ELF-1 (cell line): ENCODE data around the gene MAP1LC3B2.
"Not testable (repeated sequence)": the region's sequence is repeated elsewhere in the genome, so short reads cannot be mapped to it uniquely, and the experiment has no call there.

Experiments used
- DNase-seq: peaks from one replicate; pipeline ENCODE4 v3.0.0-alpha.2; 2016; ENCODE audit warnings: low read depth, low spot score

Gene MAP1LC3B2

DNA sequence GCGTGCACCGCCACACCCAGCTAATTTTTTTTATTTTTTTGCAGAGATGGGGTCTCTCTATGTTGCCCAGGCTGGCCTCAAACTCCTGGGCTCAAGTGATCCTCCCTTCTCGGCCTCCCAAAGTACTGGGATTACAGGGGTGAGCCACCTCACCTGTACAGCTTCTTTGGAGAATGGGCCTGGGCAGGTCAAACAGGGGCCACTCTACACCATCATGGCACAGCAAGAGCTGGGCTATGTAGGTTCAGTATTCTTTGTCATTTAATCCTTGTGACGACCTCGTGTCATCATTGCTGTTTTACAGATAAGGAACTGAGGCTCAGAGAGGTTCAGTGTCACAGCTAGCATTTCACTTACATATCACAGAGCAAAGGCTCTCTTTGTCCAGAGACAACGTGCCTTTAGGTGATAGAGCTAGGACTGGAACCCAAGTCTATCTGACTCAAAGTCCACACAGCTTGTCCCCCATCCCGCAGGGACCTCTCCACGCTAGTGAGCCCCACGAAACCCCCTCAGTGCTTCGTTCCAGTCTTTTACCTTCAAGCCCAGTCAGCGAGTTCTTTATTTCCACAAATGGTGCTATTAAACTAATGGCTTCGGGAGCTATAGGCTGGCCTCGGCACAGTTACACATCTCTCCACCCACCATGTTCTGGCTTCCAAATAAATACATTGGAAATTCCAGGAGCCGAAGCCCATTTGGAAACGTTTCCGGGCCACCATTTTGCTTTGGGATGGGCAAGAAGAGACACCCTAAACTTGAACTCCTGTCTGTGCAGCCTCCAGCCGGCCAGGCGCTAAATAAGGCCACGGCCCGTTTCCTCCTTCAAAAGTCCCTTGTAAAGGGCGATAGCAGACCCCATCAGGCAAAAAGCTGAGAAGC is 660 bp upstream of the MAP1LC3B2 start:
- DNase-seq: no peak

- DNase-seq: no peak
Measured at GRCh38 chr12:116561181-116561821, 2.1 kb downstream of the MAP1LC3B2 start.

- DNase-seq: no peak
Measured at GRCh38 chr12:116562090-116562489, 2.9 kb downstream of the MAP1LC3B2 start.

GRCh38 chr12:116563262-116563661 is 4.1 kb downstream of the MAP1LC3B2 start:
- DNase-seq: no peak

GRCh38 chr12:116564080-116564479 is 4.9 kb downstream of the MAP1LC3B2 start:
- DNase-seq: no peak

DNA sequence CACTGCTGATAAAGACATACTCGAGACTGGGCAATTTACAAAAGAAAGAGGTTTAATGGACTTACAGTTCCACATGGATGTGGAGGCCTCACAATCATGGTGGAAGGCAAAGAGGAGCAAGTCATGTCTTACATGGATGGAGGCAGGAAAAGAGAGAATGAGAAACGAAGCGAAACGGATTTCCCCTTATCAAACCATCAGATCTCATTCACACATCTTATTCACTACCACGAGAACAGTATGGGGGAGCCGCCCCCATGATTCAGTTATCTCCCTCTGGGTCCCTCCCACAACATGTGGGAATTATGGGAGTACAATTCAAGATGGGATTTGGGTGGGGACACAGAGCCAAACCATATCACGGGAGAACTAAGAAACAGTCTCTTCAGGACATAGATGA is 6.0 kb downstream of the MAP1LC3B2 start:
- DNase-seq: not testable (repeated sequence)

GRCh38 chr12:116565963-116566362 is 6.8 kb downstream of the MAP1LC3B2 start:
- DNase-seq: no peak

GRCh38 chr12:116568203-116568602 is 9.0 kb downstream of the MAP1LC3B2 start:
- DNase-seq: no peak

DNA sequence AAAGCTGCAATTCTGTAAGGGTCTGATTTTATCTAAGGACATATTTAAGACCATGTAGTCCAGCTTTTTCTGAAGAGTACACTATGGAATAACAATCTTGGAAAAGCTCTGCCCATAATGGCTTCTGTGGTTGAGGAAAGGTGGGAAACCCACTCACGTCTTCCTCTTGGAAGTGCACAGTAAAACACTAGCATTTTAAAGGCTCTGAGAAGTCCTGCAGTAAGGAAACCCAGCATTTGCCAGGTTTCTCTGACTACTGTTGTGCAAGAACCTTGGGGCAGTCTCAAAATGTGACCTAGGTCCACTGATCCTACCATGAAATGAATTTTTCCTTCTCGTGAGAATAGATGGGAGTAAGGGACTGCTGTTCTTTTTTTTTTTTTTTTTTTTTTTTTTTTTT is 11.9 kb downstream of the MAP1LC3B2 start:
- DNase-seq: no peak

DNA sequence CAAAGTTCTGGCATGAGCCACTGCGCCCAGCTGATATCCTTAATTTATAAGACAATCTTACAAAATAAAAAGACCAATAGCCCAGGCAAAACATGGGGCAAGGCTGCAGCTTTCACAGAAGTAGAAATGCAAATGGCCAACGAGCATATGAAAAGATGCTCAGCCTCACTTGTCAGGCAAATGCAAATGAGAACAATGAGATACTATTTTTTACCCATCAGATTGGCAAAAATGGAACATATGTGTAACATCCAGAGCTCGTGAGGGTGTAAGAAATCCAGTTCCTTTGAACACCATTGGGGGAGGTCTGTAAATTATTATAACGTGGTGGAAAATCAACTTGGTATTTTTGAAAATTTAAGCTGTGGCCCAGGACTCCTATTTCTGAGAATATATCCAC is 14.6 kb downstream of the MAP1LC3B2 start:
- no peak for DNase-seq

- not testable (repeated sequence) for DNase-seq
Measured at GRCh38 chr12:116575754-116576153, 16.6 kb downstream of the MAP1LC3B2 start.

GRCh38 chr12:116577154-116577561 is 18.0 kb downstream of the MAP1LC3B2 start:
- DNase-seq: no peak

GRCh38 chr12:116578051-116578450 is 18.9 kb downstream of the MAP1LC3B2 start:
- no peak for DNase-seq

GRCh38 chr12:116582610-116583009 is 23.4 kb downstream of the MAP1LC3B2 start:
- no peak for DNase-seq

DNA sequence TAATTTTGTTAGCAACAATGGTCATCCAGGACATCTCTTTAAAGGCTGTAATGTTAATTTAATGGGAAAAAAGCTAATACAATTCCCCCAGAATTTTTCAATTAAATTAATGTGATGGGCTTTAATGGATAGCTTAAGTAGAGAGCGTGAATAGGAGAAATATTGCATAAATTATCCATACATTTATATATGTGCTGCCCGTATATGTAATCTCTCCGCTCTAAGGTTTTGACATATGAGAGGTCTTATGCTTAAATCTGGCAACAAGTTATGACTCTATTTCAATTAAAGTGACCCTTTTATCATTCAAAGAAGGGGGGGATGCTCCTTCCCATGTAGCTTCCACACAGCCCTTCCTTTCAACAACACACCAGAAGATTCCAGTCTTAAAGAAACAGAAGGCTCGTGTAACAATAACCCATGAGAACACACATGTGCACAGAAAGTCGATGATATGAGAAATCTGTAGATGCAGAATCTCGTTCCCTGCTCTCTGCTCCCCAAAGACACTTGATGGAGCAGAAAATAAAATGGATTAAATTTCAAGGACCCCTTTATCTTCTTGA is 24.0 kb downstream of the MAP1LC3B2 start:
- no peak for DNase-seq

DNA sequence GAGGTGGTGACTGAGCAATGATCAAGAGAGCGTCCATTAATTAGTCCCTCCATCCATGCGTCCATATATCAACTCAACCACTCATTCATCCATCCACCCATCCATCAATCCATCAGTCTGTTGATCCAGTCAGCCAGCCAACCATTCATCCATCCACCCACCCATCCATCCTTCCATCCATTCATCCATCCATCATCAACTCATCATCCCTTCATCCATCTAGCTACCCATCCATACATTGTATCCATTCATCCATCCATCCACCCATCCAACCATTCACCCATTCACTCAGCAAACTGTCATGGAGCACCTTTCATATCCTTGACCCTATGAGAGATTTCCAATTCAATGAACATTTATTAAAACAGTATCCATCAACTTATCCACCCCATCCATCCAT is 28.1 kb downstream of the MAP1LC3B2 start:
- DNase-seq: no peak

DNA sequence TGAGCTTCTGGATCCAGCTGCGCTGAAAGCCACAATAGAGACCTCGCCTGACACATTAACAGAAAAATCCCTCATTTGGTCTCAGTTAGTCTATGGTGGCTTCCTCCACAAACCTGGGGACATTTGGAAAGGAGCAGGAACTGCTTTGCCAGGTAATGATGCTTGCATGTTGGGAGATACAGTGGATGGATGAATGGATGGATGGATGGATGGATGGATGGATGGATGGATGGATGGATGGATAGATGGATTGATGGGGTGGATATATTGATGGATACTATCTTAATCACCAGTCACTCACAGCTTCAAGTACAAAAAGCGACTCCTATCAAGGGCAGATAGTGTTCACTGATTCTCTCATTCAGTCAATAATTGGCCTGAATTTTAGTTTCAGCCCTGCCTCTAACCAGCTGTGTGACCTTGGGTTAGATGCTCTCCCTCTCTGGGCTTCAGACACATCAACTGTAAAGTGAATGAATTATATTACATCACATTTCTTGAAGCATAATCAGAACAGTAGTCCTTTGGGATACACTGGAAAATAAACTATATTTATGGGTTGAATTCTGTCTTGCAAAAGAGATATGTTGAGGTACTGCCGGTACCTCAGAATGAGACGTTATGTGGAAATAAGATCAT is 29.3 kb downstream of the MAP1LC3B2 start:
- no peak for DNase-seq

- DNase-seq: no peak
Measured at GRCh38 chr12:116589581-116589980, 30.4 kb downstream of the MAP1LC3B2 start.

DNA sequence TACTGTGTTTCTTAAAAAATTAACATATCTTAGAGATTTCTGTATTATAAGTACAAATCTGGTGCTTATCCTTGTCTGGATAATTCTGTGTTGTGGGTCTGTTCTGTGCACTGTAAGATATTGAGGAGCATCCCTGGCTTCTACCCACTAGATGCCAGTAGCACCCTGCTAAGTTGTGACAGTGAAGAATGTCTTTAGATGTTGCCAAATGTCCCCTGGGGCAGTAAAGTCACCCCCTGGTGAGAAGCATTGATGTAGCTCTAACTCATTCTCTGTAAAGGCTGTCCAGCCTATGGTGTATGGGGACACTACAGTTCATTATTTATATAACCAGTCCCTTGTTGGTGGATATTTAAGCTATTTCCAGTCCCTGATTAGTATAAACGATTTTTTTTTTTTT is 31.4 kb downstream of the MAP1LC3B2 start:
- peak; percentile 76 for DNase-seq

DNA sequence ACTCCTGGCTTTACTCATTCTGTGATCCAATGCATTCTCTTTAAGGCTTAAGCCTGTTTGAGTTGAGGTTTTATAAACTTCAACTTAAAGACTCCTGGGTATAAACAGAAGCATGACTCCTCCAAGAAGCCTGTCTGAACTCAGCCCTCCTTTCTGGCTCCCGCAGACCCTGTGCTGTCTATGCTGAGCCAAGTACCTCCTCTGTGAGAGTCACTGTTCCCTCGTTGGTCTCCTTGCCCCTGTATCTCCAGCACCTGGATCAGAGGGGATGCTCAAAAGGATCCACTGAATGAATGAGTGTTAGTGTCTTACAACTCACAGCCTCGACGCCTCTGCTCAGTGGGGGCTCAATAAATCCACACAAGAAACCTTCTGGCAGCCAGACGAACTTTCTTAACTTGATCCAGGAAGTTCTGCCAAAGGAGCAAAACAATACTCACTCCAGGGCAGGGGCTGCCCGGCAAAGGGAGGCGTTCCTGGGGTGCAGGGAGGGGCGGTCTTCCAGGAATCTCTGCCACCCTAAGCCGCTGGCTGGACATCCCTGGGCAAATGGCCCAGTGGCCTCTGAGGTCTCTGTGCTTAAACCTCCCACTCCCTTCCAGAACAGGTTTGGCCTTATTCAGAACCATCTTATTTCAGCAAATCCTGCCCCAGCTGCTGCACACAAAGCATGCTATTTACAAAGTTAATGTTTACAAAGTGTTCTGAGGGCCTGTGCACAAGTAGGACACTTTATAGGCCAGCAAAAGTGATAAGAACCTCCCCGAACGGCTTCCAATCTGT is 32.9 kb downstream of the MAP1LC3B2 start:
- no peak for DNase-seq

- DNase-seq: no peak
Measured at GRCh38 chr12:116592731-116593130, 33.5 kb downstream of the MAP1LC3B2 start.
